Nephron progenitor cell (in vitro differentiated cells): ENCODE measurements around the gene AK4.
A peak's percentile ranks its signal among the peaks of the same experiment; 100 is the strongest.

Experiments used
- DNase-seq: peaks from one replicate; pipeline ENCODE4 v3.0.0; 2021
- H3K27ac Mint-ChIP-seq: 2 replicates; pipeline ENCODE4 v1.8.0; 2021; ENCODE audit warnings: mild to moderate bottlenecking, moderate library complexity, mixed read lengths
- H3K27me3 Mint-ChIP-seq: 2 replicates; pipeline ENCODE4 v1.8.0; 2021; ENCODE audit warnings: mild to moderate bottlenecking, low read depth, mixed read lengths; ENCODE audit not compliant: poor library complexity
- H3K36me3 Mint-ChIP-seq: 2 replicates; pipeline ENCODE4 v1.8.0; 2021; ENCODE audit warnings: low read depth, mixed read lengths
- H3K4me1 Mint-ChIP-seq: 2 replicates; pipeline ENCODE4 v1.8.0; 2021; ENCODE audit warnings: mixed read lengths
- H3K4me3 Mint-ChIP-seq: 2 replicates; pipeline ENCODE4 v1.8.0; 2021; ENCODE audit warnings: mild to moderate bottlenecking, moderate library complexity, mixed read lengths
- H3K9me3 Mint-ChIP-seq: 2 replicates; pipeline ENCODE4 v1.8.0; 2021; ENCODE audit warnings: mild to moderate bottlenecking, moderate library complexity, mixed read lengths
- TF ChIP-seq, protein P1 (sequence below): fragments of 200-600 bp; sonication (generic); IDR thresholded peaks from 2 replicates; pipeline ENCODE4 v1.5.0; 2021; ENCODE audit warnings: antibody characterized with exemption

AK4 gene

GRCh38 chr1:65267271-65267670, 119.3 kb downstream of the AK4 start:
- H3K9me3 Mint-ChIP-seq = no peaks in the 10 kb centered on the region
- TF ChIP-seq, protein P1, sequence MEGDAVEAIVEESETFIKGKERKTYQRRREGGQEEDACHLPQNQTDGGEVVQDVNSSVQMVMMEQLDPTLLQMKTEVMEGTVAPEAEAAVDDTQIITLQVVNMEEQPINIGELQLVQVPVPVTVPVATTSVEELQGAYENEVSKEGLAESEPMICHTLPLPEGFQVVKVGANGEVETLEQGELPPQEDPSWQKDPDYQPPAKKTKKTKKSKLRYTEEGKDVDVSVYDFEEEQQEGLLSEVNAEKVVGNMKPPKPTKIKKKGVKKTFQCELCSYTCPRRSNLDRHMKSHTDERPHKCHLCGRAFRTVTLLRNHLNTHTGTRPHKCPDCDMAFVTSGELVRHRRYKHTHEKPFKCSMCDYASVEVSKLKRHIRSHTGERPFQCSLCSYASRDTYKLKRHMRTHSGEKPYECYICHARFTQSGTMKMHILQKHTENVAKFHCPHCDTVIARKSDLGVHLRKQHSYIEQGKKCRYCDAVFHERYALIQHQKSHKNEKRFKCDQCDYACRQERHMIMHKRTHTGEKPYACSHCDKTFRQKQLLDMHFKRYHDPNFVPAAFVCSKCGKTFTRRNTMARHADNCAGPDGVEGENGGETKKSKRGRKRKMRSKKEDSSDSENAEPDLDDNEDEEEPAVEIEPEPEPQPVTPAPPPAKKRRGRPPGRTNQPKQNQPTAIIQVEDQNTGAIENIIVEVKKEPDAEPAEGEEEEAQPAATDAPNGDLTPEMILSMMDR = no peak
- peaks cover 20% of the 10 kb centered on the region for H3K4me1 Mint-ChIP-seq
- peak overlapping the region; percentile 45 for H3K4me3 Mint-ChIP-seq
- peaks cover 69% of the 10 kb centered on the region for H3K27me3 Mint-ChIP-seq
- H3K36me3 Mint-ChIP-seq = no peaks in the 10 kb centered on the region
- no peak for DNase-seq
- no peak overlapping the region for H3K27ac Mint-ChIP-seq

DNA sequence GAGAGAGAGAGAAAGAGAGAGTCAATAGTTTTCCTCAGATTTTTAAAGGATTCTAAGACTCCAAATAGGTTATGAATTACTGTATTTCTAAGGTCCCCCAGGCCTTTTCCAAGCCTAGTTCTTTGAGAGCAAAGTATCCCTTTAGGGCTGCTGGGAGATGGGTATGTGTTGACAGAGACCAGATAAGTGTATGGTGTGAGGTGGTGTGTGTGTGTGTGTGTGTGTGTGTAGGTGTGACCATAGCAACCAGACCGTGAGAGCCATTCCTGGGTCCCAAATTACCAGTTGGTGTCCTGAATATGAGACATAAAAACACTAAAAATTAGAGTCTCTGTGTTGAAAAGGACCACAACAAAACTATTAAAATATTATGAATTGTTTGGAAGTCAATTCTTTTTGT, 119.7 kb downstream of the AK4 start:
- peaks cover 67% of the 10 kb centered on the region for H3K27me3 Mint-ChIP-seq

DNA sequence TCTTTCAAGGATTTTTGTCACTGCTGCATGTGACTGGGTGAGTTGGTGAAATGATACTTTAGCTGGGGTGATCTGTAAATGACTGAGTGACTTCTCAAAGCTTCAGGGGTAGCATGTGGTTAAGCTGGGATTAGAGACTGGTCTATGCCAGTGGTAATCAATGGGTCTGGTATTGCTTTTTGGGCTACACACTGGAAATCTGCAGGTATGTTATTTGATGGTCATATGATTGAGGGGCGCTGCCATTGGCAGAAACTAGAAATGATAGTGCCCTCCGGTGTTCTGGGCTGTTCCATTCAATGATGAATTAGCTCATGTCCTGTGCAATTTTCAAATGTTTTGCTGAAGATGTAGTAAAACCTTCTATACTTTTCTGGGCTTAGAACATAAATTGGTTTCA, 121.6 kb downstream of the AK4 start:
- no peaks in the 10 kb centered on the region for H3K9me3 Mint-ChIP-seq
- H3K27me3 Mint-ChIP-seq = peaks cover 51% of the 10 kb centered on the region
- H3K4me1 Mint-ChIP-seq = peaks cover 16% of the 10 kb centered on the region
- no peak for DNase-seq
- no peaks in the 10 kb centered on the region for H3K36me3 Mint-ChIP-seq
- no peak overlapping the region for H3K27ac Mint-ChIP-seq
- no peak overlapping the region for H3K4me3 Mint-ChIP-seq
- TF ChIP-seq, protein P1 = no peak

More for the DNA sequence above, 119.7 kb downstream of the AK4 start:
- H3K27ac Mint-ChIP-seq = no peak overlapping the region
- no peaks in the 10 kb centered on the region for H3K9me3 Mint-ChIP-seq
- H3K4me1 Mint-ChIP-seq = peaks cover 20% of the 10 kb centered on the region
- no peak overlapping the region for H3K4me3 Mint-ChIP-seq
- TF ChIP-seq, protein P1 = no peak
- DNase-seq = no peak
- no peaks in the 10 kb centered on the region for H3K36me3 Mint-ChIP-seq

DNA sequence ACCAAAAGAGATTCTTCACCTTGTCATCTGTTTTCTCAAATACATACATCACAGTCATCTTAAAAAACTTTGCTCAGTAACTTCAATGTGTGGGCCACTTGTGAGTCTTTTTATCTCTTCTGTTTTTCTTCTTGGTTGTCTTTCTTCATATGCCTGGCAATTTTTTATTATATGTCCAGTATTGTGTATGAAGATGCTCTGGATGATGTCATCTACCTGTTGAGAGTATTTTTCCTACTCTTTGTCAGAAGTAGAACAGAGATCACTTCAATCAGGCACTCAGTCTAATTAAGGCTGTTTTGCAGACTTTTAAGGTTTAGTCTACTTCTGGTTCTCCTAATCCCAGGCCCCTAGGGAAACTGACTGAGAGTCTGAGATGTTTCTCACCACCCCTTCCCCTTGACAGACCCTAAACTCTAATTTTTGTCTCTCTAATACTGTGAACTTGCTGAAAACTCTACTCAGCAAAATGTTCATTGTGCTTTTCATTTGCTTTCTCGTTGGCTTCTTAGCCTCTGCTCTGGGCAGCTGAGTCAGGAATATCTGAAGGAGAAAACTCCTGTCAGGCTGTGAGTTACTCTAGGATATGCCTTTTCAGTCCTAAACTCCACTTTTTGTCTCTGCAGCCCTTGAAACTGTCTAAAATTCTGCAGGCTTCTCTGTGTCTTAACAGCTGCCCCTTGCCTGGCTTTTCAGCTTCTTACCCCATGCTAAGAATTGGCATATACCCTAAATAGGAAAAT, 128.4 kb downstream of the AK4 start:
- H3K4me3 Mint-ChIP-seq = no peak overlapping the region
- no peaks in the 10 kb centered on the region for H3K9me3 Mint-ChIP-seq
- H3K27me3 Mint-ChIP-seq = peaks cover 30% of the 10 kb centered on the region
- H3K27ac Mint-ChIP-seq = no peak overlapping the region
- TF ChIP-seq, protein P1 = no peak
- no peak for DNase-seq
- peaks cover 32% of the 10 kb centered on the region for H3K4me1 Mint-ChIP-seq
- H3K36me3 Mint-ChIP-seq = no peaks in the 10 kb centered on the region

DNA sequence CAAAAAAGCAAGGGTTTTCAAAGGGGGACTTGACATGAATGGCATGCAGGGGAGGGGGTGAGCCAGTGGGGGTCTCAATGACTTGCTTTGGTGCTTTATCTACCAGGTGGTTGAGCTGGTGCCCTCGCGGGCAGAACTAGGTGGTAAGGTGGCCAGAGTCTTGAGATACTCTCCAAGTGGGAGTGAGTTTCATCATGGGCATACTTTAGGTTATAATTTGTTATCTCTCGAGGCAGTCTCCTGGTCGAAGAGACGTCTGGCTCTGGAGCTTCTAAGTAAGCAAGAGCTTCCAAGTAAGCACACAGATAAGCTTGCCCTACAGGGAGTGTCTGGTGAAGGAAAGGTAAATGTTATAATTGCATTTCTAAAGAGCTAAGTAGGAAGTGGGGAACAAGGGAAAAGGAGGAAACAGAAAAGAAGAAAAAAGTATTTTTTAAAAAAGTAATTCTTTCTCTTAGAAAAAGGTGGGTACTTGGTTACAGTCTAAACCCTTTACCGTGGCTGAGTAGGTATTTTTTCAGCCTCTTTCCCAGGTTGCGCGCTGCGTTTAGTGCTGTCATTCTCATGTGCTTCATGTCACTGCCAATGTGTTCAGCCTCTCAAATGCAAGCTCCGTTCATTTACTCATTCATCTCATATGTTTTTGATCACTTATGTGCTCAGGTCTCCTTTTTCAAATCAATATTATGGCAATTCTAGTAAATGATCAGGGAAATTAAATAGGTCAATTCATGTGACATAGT, 129.8 kb downstream of the AK4 start:
- Mint-ChIP-seq H3K4me3 (peak overlapping the region; percentile 16), H3K4me1 (peaks cover 40% of the 10 kb centered on the region), H3K27ac (no peak overlapping the region), H3K36me3 (no peaks in the 10 kb centered on the region), H3K9me3 (no peaks in the 10 kb centered on the region), H3K27me3 (peaks cover 30% of the 10 kb centered on the region)
- TF ChIP-seq, protein P1 = no peak
- DNase-seq = no peak
